CD4-positive, alpha-beta T cell treated with Interleukin-17A for 4 hours (primary cell): ENCODE results near the gene TBX2.

Experiments used
- DNase-seq: peaks from one replicate; pipeline ENCODE4 v3.0.0-alpha.2; 2020; ENCODE audit warnings: mixed read lengths

Gene TBX2

DNA sequence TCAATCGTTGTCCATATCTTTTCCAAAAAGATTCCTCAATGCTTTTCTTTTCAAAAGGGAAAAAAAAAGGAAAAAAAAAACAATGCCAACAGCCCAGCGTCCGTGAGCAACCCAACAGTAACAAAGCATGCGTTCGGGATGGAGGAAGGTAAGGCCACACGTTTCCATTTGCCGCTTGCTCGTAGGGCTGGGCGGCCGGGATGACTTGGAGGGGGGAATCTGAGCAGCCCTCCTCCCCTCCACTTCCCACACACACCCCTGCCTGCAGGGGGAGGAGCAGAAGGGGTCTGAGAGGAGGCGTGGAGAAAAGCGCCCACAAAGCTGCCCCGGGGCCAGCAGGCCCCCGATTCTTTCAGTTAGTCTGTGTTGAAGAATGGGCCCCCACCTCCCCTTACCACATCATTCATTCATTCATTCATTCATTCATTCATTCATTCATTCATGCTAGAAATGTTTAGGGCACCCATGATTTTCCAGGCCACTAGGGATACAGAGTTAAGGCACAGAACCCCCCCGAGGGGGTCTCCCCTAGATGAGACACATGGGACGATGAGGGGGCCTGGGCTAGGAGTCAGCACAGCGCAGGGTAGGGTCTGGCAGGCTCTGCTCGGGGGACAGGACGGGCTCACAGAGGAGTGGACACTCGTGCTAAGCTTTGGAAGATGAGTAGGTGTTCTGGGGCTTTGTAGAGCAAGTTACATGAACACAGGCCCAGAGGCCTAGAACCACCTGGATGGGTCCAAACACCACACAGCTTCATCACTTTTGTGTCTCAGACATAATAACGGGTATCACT lies 10.9 kb upstream of the TBX2 start:
- DNase-seq, result no peak

DNA sequence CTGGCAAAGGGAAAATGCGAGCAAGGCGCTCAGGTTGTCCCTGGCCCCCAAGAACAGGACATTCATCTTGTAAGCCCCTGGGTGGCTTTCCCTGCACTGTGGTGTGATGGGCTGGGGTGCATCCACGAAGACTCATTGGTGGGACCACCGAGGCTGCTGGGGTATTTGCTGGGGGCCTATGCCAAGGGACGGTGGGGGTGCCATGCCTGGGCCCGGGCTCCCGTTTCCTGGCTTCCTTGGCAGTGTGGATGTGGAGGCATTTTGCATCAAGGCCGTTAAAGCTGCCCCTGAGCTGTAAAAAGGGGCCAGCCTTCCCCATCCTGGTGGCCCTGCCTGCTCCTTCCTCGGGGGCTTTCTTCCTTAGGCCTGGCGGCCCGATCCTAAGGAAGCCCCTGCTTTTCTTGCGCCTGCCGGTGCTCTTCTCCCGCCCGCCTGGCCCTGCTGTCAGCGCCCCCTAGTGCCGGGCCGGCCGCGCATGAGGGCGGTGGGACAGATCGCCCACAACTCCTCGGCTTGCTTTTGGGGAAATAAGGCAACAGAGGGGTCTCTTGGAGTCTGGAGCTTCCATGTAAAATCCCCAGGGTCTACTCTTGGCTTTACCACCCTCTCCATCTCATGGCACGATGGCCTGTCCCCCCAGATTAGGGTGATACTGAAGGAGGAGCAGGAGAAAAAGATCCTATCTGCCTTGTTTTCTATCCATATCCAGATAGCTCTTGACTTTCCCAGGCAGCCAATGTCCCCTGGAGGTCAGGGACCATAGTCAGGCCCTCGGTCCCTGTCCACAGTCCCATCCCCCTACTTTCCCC lies 9.8 kb upstream of the TBX2 start:
- DNase-seq, result peak; percentile 61

DNA sequence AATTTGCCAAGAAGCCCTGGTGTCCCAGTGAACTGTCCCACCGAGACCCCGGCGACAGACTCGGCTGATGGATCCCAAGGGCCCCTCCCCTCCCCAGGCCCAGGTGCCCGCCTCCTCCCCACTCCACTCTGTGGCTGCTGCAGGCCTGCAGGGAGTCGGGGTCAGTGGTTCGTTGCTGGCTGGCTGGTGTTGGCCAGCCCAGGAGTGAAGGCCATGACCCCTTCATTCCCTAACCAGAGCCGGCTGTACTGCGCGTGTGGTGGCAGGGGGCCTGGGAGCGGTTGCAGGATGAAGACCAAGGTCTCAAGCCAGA lies 9.2 kb upstream of the TBX2 start:
- no peak for DNase-seq

DNA sequence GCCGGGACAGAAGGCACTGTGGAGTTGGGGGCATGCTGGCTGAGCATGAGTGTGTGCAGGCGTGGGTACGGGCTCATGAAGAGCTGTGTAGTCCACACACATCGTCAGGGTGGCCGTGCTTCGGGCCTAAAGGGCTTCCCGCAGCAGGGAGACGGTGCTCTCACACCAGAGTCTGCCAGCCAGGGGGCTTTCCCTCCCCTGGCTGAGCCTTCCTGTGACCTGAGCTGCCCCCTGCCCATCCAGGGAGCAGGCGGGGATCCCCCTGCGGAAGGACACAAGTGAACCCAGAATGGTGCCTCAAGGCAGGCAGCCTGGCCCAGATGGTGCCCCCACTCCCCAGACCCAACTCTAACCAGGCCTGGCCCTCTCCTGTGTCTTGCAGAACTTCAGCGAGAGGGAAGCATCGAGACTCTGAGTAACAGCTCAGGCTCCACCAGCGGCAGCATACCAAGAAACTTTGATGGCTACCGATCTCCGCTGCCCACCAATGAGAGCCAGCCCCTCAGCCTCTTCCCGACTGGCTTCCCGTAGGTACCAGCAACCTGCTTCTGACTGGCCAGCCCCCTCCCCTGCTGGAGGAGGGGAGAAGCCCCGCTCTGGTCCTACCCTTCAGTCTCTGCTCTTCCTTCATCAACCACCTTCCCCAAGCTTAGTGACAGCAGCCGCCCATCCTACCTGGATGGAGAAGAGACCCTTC lies 7.9 kb upstream of the TBX2 start:
- no peak for DNase-seq

DNA sequence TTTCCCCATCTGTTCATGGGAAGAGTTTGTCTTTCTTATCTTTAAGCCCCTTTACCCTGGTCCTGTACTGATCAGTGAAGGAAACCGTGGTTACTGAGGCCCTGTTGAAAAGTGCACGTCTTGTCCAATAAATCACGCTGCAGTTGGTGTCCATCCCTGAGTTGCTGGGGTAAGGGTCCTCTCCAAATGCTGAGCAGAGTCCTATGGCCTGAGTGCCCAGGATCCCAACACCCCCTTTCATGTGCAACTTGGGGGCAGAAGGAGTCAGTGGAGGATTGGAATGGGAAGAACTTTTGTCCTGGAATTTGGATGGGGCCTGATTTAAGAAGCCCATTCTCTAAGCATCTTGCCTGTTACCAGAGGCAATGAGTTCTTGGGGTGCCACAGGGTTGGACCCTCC lies 7.0 kb upstream of the TBX2 start:
- no peak for DNase-seq

DNA sequence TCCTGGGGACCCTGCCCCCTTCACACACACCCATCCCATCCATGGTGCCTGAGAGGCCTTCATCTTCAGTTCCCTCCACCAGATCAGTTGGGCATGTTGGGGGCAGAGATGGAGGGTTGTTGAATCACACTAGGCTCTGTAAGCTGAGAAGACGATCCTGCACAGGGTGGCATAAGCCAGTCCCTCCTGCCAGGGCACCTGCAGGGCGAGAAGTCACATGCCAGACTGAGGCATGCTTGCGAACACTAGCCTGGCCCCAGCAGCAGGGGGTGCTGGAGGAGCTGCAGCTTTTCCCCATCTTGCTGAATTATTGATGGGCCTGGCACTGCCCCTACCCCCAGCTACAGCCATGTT lies 6.1 kb upstream of the TBX2 start:
- no peak for DNase-seq

DNA sequence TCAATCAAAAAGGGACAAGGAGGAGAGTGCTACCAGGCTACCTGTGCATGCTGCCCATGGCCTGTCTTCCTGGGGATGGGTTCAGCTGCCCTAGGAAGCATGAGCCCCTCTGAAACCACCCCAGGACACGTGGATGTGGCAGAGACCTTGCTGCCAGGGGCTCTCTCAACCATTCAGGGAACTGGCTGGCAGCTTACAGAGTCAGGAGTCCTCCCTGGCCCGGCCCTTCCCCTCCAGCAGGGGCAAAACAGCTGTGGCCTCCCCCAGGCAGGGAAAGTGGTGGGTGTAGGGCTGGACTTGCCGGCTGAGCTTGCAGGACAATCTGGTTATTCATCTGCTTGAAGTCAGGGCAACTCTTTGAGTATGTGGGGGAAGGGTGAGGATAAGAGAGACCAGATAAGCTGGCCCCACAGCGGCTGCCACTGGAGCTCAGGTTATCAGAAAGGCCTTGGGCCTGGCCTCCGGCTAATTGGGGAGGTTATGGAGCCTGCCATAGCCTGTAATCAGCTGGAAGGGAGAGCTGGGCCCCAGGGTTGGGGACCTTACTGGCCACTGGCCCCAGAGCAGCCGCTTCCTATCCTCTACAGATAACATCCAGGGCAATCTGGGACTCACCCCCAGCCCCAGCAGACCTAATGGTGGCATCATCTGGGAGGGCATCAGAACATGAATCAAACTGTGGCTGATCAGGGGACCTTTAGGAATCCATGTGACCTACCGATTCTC lies 5.6 kb upstream of the TBX2 start:
- DNase-seq, result no peak

DNA sequence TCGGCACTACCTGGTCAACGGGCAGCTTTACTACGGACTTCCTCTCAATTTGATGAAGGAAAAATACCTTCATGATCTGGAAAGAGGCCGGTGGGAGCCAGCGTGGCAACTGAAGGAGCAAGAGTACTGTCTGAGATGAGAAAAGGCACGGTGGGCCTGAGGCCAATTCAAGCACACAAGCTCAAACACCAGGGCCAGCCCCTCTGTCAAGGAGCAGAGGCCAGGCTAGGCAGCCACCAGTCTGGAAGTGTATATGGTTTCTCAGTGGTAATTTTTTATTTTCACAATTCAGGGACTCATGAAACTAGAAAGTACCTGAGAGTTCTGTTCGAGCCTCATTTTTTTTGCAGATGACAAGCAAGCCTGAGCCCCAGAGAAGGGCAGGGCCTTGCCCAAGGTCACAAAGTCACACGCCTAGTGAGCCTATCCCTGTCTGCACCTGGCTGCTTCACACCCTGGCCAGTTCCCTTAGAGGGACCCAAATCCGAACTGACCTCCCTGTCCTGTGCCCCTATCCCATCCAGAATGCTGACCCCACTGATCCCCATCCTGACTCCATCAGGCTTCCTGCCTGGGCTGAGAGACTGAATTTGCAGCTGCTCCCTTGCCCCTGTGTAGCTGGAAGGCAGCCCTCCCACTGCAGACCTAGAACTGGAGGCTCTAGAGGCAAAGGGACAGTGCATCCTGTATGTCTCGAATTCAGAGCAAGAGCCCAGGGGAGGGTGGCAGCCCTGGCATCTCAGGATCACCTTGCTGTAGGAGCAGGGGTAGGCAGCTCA lies 4.8 kb upstream of the TBX2 start:
- no peak for DNase-seq

DNA sequence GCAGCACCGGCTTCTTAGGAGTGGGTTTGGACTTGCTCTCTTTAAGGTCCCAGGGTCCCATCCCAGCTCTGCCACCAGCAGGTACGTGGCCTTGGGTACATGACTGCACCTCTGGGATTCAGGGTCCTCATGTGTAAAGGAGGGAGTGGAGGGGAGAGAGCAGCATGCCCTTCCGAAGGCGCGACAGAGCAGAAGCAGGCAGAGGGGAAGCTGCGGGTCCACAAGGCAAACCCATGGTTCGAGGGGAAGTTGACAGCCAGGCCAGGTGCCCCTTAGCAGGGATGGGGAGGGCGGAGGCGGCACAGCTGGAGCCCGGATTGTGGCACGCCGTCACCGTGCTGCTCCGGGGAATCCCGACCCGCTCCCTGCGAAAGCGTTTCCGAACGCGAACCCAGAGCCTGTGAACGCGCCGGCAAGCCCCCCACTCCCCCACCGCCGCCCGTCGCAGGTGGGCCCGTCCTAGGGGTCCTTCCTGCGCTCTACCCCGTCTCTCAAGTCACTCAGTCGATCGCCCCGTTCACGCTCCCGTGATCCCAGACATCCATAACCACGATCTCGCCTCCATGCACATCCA lies 4.1 kb upstream of the TBX2 start:
- DNase-seq, result no peak

DNA sequence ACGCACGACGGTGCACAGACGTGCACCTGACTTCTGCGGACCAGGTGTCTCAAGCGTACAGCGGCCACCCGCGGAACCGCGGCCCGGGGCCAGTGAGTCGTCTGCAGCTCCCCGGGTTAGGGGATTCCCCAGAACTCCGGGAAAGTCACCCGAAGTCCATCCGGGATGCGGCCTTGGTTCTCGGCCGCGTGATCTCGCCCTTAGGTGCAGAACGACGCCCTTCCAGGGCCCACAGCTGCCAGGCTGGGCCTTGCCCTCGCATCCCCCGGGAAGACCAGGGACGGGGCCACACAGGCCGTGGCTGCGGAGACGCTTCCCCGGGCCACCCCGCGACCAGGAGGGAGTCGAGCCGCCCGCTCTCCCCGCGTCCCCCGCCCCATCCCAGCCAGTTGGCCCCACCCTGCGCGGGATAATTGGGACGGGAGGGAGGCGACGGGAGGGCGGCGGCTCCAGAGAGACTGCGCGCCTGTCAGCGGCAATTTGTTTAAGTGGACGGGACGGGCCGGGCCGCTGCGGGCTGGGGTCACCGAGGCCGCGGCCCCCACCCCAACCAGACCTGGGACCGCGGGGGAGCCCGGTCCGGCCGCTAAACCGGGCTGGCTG lies 3.6 kb upstream of the TBX2 start:
- no peak for DNase-seq

DNA sequence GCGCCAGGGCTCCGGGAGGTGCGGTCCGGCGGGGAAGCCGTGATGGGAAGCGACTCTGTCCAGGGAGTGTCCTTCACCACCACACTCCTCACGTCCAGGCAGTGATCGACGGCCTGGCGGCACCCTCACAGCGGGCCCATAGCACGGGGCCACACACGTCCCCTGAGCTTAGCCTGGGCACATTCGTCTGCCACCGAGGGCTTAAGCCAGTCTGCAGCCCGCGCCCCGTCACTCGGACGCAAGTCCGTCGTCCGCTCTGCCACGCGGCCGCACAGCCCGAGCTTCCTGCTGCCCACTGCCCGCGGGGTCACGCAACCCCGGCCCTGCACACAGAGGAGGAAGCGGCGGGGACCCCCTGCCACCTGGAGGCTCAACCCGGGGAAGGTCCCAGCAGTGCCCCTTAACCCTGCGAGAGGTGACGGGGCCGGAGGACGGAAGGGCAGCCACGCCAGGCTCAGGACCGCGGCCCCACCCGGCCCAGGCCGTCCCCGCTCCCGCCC lies 3.0 kb upstream of the TBX2 start:
- no peak for DNase-seq

DNA sequence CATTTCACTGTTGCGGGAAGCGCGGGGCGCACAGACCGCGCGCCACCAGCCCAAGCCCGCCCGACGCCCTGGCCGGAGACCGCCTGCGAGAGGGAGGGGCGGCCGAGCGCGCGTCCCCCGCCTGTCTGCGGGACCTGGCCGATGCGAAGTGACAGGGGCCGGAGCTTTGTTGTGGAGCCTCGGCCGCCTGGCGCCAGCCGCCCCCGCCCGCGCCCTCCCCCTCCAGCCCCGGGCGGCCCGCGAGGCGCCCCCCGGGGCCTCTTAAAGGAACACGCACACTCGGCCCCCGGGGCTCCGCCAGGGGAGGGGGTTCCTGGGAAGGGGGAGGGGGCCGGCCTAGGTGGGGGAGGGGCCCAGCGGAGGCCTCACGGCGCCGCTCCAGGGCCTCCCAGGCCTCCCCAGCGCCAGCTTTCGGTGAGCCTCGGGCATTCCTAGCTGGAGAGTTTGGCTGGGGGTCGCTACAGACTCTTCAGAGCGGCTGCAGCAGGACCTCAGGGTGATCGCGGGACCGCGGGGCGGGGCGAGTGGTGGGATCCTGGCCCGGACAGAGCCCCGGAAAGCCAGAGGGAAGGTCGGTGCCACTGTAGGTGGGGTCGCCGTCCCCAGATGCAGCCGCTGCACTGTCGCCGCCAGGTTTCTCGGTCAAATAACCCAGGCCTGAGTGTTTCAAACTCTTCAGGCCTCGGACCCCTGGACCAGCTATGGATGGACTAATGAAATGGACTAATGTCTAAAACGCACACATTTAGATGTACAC lies 2.4 kb upstream of the TBX2 start:
- no peak for DNase-seq

DNA sequence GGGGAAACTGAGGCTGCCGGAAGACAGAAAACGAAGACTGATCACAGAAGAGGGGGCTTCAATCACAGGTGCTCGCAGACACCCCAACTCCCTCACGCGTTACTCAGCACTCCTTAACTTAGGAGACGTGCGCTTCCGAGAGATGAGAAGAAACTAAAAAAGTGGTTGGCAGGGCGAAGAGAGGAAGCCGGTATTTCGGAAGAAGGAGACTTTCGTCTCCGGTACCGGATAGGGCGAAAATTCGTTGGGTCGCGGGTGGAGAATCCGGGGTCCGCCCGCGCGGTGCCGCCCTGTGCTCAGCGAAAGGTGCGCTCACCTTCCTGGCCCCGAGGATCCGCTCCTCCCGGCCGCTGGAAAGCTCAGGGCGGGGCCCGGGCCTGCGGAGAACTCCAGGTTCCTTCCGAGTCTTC lies 917 bp upstream of the TBX2 start:
- no peak for DNase-seq

DNA sequence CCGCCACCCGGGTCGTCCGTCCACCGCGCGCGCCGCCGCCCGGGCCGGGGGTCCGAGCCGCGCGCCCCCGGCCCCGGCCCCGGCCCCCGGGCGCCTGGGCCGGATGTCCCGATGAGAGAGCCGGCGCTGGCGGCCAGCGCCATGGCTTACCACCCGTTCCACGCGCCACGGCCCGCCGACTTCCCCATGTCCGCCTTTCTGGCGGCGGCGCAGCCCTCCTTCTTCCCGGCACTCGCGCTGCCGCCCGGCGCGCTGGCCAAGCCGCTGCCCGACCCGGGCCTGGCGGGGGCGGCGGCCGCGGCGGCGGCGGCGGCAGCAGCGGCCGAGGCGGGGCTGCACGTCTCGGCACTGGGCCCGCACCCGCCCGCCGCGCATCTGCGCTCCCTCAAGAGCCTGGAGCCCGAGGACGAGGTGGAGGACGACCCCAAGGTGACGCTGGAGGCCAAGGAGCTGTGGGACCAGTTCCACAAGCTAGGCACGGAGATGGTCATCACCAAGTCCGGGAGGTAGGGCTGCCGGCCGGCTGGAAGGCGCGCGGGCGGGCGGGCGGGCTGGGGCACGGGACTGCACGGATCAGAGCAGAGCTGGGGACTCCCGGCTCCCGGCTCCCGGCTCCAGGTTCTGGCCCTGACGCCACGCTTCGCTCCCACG lies 548 bp downstream of the TBX2 start:
- no peak for DNase-seq

DNA sequence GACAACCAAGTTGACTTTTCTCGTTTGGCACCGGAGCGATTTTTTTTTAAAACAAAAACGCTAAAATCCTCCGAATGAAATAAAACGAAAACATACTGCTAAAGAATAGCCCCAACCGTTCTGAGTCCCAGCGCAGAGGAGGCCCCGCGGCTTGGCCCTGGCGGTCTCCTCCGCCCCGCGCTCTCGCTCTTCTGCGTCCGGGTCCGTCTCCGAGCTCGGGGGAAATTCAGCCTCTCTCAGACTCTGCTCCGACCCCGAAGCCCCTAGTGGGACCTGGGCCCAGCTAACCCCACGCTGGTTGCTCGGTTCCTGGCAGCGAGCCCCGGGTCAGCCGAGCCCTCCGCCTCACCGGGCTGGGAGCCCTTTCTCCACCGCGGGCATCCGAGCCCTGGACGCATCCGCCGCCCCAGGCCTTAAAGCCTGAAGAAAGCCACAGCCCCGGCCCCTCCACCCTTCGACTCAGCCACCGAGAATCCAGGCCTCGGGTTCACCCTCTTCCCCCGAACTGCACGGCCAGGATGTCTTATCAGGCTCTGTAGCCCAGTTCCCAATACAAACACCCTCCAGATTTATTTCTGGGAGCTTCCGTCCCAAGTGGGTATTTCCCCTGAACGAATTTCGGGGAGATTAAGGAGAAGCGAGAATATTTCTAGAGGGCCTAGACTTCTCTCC lies 1.2 kb downstream of the TBX2 start:
- DNase-seq, result no peak

DNA sequence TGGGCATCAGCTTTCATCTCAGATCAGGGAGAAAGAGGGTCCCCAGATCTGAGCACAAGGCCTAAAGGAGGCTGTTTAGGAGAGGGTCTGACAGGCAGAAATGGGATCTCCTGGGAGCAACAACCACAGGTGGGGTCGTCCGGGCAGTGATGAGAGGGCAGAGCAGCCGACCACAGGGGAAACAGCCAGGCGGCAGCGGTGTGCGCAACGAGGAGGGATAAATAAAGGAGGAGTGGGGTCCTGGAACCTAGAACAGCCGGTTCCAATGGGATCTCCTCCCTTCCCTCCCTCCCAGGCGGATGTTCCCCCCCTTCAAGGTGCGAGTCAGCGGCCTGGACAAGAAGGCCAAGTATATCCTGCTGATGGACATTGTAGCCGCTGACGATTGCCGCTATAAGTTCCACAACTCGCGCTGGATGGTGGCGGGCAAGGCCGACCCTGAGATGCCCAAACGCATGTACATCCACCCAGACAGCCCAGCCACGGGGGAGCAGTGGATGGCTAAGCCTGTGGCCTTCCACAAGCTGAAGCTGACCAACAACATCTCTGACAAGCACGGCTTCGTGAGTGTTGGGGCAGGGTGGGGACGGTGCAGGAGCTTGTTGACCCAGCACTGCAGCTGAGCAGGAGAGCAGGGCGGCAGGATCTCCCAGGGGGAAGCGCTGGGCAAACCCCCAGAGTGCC lies 1.9 kb downstream of the TBX2 start:
- no peak for DNase-seq

DNA sequence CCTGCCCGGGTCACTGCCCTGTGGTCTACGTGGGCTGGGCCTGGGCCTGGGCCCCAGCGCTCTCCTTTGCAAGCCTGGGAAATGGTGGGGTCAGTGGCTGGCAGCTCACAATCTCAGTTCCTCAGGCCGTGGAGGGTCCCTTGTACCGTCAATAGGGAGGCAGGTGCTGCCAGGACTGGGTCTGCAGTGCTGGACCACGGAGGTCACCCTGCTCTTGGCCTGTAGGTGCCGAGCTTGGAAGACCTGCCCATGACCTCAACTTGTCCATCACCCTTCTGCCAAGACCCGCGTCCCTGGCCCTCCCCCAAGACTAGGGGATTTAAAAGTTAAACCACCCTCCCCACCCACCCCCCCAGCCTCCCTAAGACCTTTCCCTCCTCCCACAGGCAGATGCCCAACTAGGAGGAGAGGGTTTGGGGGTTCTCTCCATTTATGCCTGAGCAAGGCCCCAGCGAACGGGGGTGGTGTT lies 2.5 kb downstream of the TBX2 start:
- DNase-seq, result no peak

DNA sequence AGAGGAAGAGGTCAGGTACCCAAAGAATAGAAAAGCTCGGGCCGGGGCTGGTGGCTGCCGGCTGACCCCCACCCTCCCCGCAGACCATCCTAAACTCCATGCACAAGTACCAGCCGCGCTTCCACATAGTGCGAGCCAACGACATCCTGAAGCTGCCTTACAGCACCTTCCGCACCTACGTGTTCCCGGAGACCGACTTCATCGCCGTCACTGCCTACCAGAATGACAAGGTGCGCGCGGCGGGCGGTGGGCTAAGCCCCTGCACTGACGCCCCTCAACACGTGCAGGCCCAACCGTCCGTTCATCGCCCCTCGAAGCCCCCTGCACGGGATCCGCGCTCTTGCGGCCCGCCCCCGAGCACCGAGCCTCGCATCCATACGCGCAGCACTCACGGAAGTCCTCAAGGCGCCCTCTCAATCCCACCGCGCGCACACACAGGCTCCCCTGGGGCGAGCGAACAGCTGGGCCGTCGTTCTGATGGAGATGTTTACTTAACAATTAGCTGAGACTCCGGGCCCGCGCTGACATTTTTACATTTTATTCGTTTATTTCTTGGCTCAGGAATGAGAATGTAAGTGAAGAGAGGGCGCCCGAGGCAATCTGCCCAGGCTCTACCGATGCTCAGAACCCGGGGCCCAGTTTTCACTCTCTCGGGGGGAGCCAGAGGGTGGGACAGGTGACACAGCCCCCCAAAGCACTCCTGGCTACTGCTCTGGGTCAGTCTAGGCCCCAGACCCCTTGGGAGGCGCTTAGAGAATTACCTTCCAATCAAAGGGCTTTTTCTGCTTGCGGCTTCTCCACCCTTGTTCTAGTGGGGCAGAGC lies 3.5 kb downstream of the TBX2 start:
- DNase-seq, result peak; percentile 23
